Hematopoietic multipotent progenitor cell (in vitro differentiated cells): Measurements from ENCODE around the gene PRTFDC1. TPM values are rescaled to one million over a fixed set of nuclear protein-coding genes. Genes with fewer than 3 reads are reported as not detected.
"Not testable (repeated sequence)": the region's sequence is repeated elsewhere in the genome, so short reads cannot be mapped to it uniquely, and the experiment has no call there.

Experiments
- DNase-seq, 3 donors: peaks; one replicate each; pipeline ENCODE4 v3.0.0-alpha.2; 2011 to 2015; ENCODE audit warnings: low read depth in 2 of 3, low spot score in 2 of 3
- total RNA-seq: library from RNA; depleted of rRNA; stranded (reverse); fragments of >200 nt; gene quantifications from one replicate; pipeline ENCODE4 v1.2.3, GENCODE V29; 2012

The PRTFDC1 gene
- total RNA-seq, 1 donor: 3.5 TPM

DNA sequence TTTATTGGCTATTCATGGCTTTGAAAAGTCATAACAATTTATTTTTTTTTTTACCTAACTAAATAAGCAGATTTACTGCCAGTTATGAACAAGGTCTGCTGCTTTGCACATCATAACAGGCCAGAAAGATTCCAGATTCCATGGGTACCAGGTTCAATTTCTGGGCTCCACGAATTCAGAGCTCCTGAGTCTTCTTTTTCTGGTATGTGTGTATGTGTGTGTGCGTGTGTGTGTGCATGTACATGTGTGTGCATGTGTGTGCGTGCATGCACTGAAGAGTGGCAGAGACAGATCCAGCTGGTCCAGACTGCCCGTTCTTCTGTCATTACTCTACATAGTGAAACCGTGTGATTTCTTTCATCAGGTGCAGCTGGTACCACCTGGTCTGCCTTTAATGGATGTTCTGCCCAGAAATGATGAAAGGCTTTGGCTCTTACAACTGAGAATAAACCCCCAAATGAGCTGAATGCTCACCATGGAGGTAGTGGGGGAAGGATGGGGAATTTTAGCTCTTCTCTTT is 14.6 kb upstream of the PRTFDC1 start:
- DNase-seq: no peak

DNA sequence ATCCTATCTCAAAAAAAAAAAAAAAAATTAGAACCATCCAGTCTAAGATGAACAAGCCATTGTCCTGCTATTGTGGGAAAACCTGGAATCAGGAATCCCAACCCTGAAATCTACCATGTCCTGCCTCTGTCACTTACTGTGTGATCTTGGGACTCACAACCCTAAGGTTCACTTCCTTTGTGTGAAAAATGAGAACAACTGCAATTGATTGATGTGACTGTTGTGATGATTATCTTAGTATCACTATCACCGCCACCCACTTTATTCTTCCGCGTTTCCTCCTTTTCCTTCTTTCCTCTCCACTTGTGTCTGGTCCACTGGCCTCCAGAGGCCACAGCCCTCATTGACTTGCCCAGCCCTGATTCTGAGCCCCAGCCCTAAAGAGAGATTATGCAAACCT is 12.6 kb upstream of the PRTFDC1 start:
- no peak for DNase-seq

DNA sequence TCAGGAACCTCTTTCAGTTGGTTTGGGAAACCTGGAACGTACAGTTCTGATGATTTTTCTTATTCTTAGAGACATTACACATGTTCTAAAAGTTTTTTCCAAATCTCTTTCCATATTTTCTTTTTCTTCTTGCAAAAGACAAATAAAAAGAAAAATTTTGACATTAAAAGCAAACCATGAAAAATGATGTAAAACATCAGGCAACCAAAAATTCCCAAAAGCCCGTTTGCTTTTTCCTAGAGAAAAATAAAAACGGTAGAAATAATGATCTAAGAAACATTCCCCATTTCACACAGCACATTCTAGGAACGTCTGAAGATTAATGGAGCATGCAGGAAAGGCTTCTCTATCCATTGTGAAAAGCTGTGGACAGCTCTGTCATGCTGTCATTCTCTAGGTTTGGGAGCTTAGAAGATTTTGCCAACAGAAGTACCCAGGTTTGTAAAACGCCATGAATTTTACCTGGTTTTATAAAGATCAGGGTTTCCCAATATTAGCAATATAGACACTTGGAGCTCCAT is 11.2 kb upstream of the PRTFDC1 start:
- no peak for DNase-seq

- DNase-seq: no peak
Measured at GRCh38 chr10:24962995-24963394, 10.6 kb upstream of the PRTFDC1 start.

DNA sequence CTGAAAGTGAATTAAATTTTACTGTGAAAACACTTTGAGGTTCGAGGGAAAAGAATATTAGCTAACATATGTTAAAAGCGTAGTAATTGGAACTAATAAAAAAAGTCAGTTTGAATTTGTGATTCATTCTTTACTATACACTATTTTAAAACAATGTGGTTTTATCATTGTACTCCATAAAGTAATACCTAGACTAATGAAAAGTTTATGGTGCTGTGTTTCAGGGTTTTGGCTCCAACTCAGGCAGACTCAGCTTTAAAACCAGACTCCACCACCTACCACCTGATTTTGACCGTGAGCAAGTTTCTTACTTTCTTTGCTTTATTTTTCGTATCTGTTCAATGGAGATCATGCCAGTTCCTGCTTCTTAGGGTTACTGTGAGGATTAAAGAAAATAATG is 9.2 kb upstream of the PRTFDC1 start:
- DNase-seq: no peak

DNA sequence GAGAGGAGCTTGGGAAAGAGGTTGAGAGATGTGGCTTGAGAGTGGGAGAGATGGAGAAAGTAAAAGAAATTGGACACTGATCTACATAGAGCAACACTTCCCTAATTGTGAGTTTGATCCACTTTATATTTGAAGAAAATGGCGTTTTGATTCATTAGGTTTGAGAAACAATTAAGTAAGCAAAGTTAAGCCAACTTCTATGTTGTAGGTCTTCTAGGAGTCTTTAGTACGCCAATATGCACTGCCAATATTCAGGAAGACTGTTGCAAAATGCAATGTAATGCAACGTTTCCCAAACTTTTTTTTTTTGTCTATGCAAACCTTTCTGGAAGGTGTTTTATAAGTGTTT is 7.0 kb upstream of the PRTFDC1 start:
- DNase-seq: no peak

GRCh38 chr10:24958721-24959381 is 6.4 kb upstream of the PRTFDC1 start:
- DNase-seq: peak in 1 of 3 donors; percentile 3

- no peak for DNase-seq
Measured at GRCh38 chr10:24958091-24958720, 5.8 kb upstream of the PRTFDC1 start.

- DNase-seq: not testable (repeated sequence)
Measured at GRCh38 chr10:24957624-24958051, 5.2 kb upstream of the PRTFDC1 start.

GRCh38 chr10:24953675-24954074 is 1.3 kb upstream of the PRTFDC1 start:
- no peak for DNase-seq

GRCh38 chr10:24952707-24953645 is 570 bp upstream of the PRTFDC1 start:
- DNase-seq: peak in 2 of 3 donors; percentile 51 to 54

GRCh38 chr10:24951201-24952142 is 934 bp downstream of the PRTFDC1 start:
- DNase-seq: peak in 1 of 3 donors; percentile 5

- no peak for DNase-seq
Measured at GRCh38 chr10:24950439-24950838, 2.0 kb downstream of the PRTFDC1 start.

DNA sequence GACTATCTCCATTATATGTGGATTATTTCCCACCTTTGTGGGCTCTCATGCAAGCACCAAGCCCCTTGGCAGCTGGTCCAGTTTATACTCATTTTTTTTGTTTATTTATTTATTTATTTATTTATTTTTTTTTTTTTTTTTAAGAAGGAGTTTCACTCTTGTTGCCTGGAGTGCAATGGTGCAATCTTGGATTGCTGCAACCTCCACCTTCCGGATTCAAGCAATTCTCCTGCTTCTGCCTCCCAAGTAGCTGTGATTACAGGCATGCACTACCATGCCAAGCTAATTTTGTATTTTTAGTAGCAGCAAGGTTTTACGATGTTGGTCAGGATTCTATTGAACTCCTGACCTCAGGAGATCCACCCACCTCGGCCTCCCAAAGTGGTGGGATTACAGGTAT is 2.8 kb downstream of the PRTFDC1 start:
- no peak for DNase-seq

DNA sequence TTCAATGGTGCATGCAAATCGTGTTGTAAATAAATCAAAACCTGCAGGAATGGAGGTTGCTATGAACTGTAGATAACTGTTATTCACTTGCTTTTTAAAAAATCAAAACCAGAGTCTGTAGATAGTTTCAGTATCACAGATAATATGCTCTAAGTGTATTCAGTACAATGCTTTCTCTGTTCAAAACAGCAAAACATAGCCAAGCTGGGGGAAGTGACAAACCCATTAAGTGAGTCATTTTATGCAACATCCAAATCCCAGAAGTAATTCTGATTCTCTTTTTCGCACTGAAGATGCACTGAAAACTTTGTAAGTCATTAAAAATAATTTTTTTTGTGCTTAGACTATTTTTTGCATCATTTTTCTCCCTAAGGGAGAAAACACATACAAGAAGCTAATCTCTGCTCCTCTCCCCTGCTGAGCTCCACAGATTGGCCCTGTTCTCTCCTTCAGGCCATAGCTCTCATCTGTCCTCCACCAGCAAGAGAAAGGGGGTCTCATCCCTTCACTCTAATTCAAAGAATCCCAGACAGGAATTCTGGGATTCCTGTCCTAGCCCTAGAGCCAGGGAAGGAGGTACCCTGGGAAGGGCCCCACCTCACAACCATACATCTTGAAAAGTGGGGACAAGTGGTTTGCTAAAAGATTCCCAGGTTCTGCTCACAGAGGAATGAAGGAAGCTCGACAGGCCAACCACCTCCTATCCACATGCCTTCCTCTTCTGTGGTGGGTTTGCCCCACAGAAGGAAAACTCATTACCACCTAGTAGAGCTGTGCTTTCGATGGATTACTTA is 4.9 kb downstream of the PRTFDC1 start:
- DNase-seq: no peak

- no peak for DNase-seq
Measured at GRCh38 chr10:24944512-24945255, 7.7 kb downstream of the PRTFDC1 start.

- no peak for DNase-seq
Measured at GRCh38 chr10:24938525-24938924, 13.9 kb downstream of the PRTFDC1 start.

DNA sequence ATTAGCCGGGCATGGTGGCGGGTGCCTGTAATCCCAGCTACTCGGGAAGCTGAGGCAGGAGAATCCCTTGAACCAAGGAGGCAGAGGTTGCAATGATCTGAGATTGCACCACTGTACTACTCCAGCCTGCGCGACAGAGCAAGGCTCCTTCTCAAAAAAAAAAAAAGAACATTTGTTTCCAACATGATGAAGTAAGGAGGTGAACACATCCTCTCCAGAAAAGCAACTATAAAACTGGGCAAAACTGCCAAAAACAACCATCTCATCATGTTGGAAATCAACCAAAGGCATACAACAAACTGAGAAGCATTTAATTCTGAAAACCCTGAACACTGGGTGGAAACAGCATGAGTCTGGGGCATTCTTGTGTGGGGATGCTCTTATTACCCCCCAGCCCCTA is 14.3 kb downstream of the PRTFDC1 start:
- DNase-seq: no peak
